Measurements from ENCODE around the gene SHC3.

The SHC3 gene

DNA sequence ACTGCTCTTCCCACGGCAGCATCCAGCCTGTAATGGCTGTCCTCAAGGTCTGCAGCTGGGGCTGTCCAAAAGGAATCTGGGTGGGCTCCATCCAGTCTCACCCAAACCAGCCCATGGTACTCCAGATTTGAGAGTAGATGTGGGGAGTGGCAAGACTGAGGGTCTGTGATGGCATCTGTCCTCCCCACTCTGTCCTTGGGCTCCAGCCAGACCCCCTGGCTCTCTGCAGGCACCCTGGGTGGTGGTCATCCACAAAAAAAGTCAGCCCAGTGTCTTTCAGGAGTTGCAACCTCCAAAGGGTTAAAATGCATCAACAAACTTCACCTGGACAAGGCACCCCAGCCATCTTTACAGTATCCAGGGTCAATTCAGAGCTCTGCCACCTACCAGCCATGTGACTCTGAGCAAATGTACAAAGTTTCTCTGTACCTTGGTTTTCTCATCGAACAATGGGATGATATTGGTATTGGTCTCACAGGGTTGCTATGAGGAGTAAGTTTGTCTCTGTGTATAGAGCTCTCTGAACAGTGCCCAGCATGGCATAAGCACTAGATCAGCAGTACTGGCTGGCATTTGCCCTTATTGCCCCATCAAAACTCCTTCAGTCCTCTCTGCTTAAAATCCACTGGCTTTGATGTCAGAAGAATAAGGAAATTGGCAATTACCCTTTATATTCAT is 194.6 kb downstream of the SHC3 start:
- ChIA-PET POLR2A (no interaction called here), CTCF (no interaction called here)
- no peak overlapping the region for H3K4me3 ChIP-seq (ENCODE audit: control insufficient read depth in 1 of 7, extremely low read depth in 1 of 7, insufficient read depth in 4 of 7, low read depth in 2 of 7, low read length in 6 of 7)
- H3K9me3 ChIP-seq (ENCODE audit: control extremely low read depth in 1 of 5, control insufficient read depth in 4 of 5, insufficient read depth in 2 of 5, low read depth in 1 of 5, low read length in 4 of 5) = peaks cover 0 to 11% (median 2%) of the 10 kb centered on the region in 5 experiments
- H3K27ac ChIP-seq (ENCODE audit: insufficient read depth in 1 of 2, low read depth in 1 of 2, low read length in 2 of 2, poor library complexity in 1 of 2, severe bottlenecking in 2 of 2) = no peak overlapping the region
- peaks cover 0 to 28% (median 5%) of the 10 kb centered on the region in 5 experiments for H3K27me3 ChIP-seq (replicated peaks in 2 of 5; ENCODE audit: control insufficient read depth in 4 of 5, insufficient read depth in 5 of 5, low read length in 4 of 5)
- no peak for DNase-seq
- WGBS (ENCODE audit: insufficient coverage) = 100% methylated on average over 1 of the region's 2 CpGs
- H3K36me3 ChIP-seq (ENCODE audit: control insufficient read depth in 4 of 4, insufficient read depth in 4 of 4, low read length in 3 of 4) = no peaks in the 10 kb centered on the region
- peaks cover 0 to 3% (median 1%) of the 10 kb centered on the region in 4 experiments for H3K4me1 ChIP-seq (ENCODE audit: control extremely low read depth in 1 of 4, control insufficient read depth in 4 of 4, insufficient read depth in 4 of 4, low read length in 3 of 4)

DNA sequence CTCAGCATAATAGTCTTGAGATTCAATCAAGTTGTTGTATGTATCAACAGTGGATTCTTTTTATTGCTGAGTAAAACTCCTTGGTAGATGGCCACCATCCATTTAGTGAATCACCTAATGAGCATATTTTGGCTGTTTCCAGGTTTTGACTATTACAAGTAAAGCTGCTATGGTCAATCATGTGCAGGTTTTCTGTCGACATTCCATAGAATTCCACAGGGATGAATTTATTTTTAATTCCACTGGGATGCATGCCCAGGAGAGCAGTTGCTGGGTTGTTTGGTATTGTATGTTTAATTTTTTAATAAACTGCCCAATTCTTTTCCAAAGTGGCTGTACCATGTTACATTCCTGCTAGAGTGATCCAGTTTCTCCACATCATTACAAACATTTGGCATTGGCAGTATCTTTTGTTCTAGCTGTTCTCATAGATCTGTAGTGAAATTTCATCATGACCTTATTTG is 197.8 kb downstream of the SHC3 start:
- Histone ChIP-seq H3K27me3 (replicated peaks in 2 of 5; ENCODE audit: control insufficient read depth in 4 of 5, insufficient read depth in 5 of 5, low read length in 4 of 5) (peaks cover 0 to 45% (median 8%) of the 10 kb centered on the region in 5 experiments), H3K9me3 (ENCODE audit: control extremely low read depth in 1 of 5, control insufficient read depth in 4 of 5, insufficient read depth in 2 of 5, low read depth in 1 of 5, low read length in 4 of 5) (peaks cover 0 to 8% (median 1%) of the 10 kb centered on the region in 5 experiments), H3K4me1 (ENCODE audit: control extremely low read depth in 1 of 4, control insufficient read depth in 4 of 4, insufficient read depth in 4 of 4, low read length in 3 of 4) (no peaks in the 10 kb centered on the region), H3K4me3 (ENCODE audit: control insufficient read depth in 1 of 7, extremely low read depth in 1 of 7, insufficient read depth in 4 of 7, low read depth in 2 of 7, low read length in 6 of 7) (no peak overlapping the region), H3K27ac (ENCODE audit: insufficient read depth in 1 of 2, low read depth in 1 of 2, low read length in 2 of 2, poor library complexity in 1 of 2, severe bottlenecking in 2 of 2) (no peak overlapping the region), H3K36me3 (ENCODE audit: control insufficient read depth in 4 of 4, insufficient read depth in 4 of 4, low read length in 3 of 4) (no peaks in the 10 kb centered on the region)
- POLR2A ChIA-PET = no interaction called here
- WGBS (ENCODE audit: insufficient coverage) = no CpG with 5 or more reads among the region's 1 CpG
- CTCF ChIA-PET = no interaction called here
- DNase-seq = no peak

DNA sequence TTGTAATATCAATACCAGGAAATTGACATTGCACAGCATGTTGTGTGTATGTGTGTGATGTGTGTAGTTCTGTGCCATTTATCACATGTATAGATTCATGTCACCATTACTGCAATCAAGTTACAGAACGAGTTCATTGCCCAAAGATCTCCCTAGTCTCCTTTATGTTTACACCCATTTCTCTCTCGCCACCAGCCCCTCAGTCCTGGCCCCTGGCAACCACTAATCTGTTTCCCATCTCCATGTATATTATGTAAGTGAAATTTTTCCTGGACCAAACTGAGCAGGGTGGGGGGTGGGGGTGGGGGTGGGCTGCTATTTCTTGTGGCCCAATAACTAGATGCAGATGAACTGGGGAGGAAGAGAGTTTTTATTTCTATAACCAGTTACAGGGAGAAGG is 198.8 kb downstream of the SHC3 start:
- no peak overlapping the region for H3K4me3 ChIP-seq (ENCODE audit: control insufficient read depth in 1 of 7, extremely low read depth in 1 of 7, insufficient read depth in 4 of 7, low read depth in 2 of 7, low read length in 6 of 7)
- CTCF ChIA-PET = no interaction called here
- peaks cover 0 to 8% (median 1%) of the 10 kb centered on the region in 5 experiments for H3K9me3 ChIP-seq (ENCODE audit: control extremely low read depth in 1 of 5, control insufficient read depth in 4 of 5, insufficient read depth in 2 of 5, low read depth in 1 of 5, low read length in 4 of 5)
- H3K36me3 ChIP-seq (ENCODE audit: control insufficient read depth in 4 of 4, insufficient read depth in 4 of 4, low read length in 3 of 4) = no peaks in the 10 kb centered on the region
- H3K27me3 ChIP-seq (replicated peaks in 2 of 5; ENCODE audit: control insufficient read depth in 4 of 5, insufficient read depth in 5 of 5, low read length in 4 of 5) = peaks cover 0 to 43% (median 8%) of the 10 kb centered on the region in 5 experiments
- H3K27ac ChIP-seq (ENCODE audit: insufficient read depth in 1 of 2, low read depth in 1 of 2, low read length in 2 of 2, poor library complexity in 1 of 2, severe bottlenecking in 2 of 2) = no peak overlapping the region
- no peak for DNase-seq
- POLR2A ChIA-PET = no interaction called here
- no CpG with 5 or more reads among the region's 2 CpGs for WGBS (ENCODE audit: insufficient coverage)
- no peaks in the 10 kb centered on the region for H3K4me1 ChIP-seq (ENCODE audit: control extremely low read depth in 1 of 4, control insufficient read depth in 4 of 4, insufficient read depth in 4 of 4, low read length in 3 of 4)

DNA sequence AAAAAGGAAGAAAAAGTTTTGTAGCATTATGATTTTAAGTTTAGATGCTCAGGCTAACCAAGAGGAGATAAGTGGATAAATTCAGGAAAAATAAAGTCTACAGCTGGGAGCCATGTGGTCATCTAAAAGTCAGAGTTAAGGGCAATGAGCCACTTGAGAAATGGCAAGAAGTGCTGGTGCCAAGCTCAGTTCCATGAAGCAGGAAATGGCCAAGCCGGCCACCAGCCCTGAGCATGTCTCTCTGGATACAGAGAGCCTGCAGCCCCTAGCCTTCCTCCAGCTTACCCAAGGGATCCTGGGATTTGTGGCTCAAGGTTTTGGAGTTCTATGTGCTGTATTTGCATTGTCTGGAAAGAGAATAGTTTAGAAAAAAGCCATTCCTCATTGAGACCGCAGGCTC is 199.6 kb downstream of the SHC3 start:
- no CpG with 5 or more reads among the region's 2 CpGs for WGBS (ENCODE audit: insufficient coverage)
- no peak for DNase-seq
- H3K4me1 ChIP-seq (ENCODE audit: control extremely low read depth in 1 of 4, control insufficient read depth in 4 of 4, insufficient read depth in 4 of 4, low read length in 3 of 4) = no peaks in the 10 kb centered on the region
- peaks cover 0 to 9% (median 1%) of the 10 kb centered on the region in 5 experiments for H3K9me3 ChIP-seq (ENCODE audit: control extremely low read depth in 1 of 5, control insufficient read depth in 4 of 5, insufficient read depth in 2 of 5, low read depth in 1 of 5, low read length in 4 of 5)
- no peaks in the 10 kb centered on the region for H3K36me3 ChIP-seq (ENCODE audit: control insufficient read depth in 4 of 4, insufficient read depth in 4 of 4, low read length in 3 of 4)
- H3K27me3 ChIP-seq (replicated peaks in 2 of 5; ENCODE audit: control insufficient read depth in 4 of 5, insufficient read depth in 5 of 5, low read length in 4 of 5) = peaks cover 0 to 39% (median 8%) of the 10 kb centered on the region in 5 experiments
- POLR2A ChIA-PET = no interaction called here
- CTCF ChIA-PET = no interaction called here
- H3K27ac ChIP-seq (ENCODE audit: insufficient read depth in 1 of 2, low read depth in 1 of 2, low read length in 2 of 2, poor library complexity in 1 of 2, severe bottlenecking in 2 of 2) = no peak overlapping the region
- H3K4me3 ChIP-seq (ENCODE audit: control insufficient read depth in 1 of 7, extremely low read depth in 1 of 7, insufficient read depth in 4 of 7, low read depth in 2 of 7, low read length in 6 of 7) = no peak overlapping the region

DNA sequence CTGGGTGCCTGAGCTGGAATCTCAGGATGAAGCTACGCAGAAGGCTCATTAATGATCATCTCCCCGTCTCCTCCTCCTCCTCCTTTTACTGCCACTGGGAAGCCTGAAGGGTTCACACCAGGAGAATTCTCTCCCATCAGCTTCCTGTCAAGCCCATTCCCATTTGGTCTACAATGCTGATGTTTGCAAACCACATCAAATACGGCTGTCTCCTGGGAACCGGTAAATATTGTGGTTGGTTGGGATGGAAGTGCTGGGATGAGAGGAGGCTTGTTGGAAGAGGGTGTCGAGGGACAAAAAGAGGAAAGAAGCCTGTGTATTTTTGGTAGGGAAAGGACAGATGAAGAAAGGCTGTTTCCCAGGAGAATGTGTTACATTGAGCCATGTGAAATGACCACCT is 200.6 kb downstream of the SHC3 start:
- Histone ChIP-seq H3K27ac (ENCODE audit: insufficient read depth in 1 of 2, low read depth in 1 of 2, low read length in 2 of 2, poor library complexity in 1 of 2, severe bottlenecking in 2 of 2) (no peak overlapping the region), H3K4me1 (ENCODE audit: control extremely low read depth in 1 of 4, control insufficient read depth in 4 of 4, insufficient read depth in 4 of 4, low read length in 3 of 4) (no peaks in the 10 kb centered on the region), H3K4me3 (ENCODE audit: control insufficient read depth in 1 of 7, extremely low read depth in 1 of 7, insufficient read depth in 4 of 7, low read depth in 2 of 7, low read length in 6 of 7) (no peak overlapping the region), H3K9me3 (ENCODE audit: control extremely low read depth in 1 of 5, control insufficient read depth in 4 of 5, insufficient read depth in 2 of 5, low read depth in 1 of 5, low read length in 4 of 5) (peaks cover 0 to 15% (median 1%) of the 10 kb centered on the region in 5 experiments), H3K36me3 (ENCODE audit: control insufficient read depth in 4 of 4, insufficient read depth in 4 of 4, low read length in 3 of 4) (no peaks in the 10 kb centered on the region), H3K27me3 (replicated peaks in 2 of 5; ENCODE audit: control insufficient read depth in 4 of 5, insufficient read depth in 5 of 5, low read length in 4 of 5) (peaks cover 0 to 40% (median 8%) of the 10 kb centered on the region in 5 experiments)
- POLR2A ChIA-PET = no interaction called here
- WGBS (ENCODE audit: insufficient coverage) = 63% methylated on average over 5 of the region's 5 CpGs
- no peak for DNase-seq
- CTCF ChIA-PET = no interaction called here

DNA sequence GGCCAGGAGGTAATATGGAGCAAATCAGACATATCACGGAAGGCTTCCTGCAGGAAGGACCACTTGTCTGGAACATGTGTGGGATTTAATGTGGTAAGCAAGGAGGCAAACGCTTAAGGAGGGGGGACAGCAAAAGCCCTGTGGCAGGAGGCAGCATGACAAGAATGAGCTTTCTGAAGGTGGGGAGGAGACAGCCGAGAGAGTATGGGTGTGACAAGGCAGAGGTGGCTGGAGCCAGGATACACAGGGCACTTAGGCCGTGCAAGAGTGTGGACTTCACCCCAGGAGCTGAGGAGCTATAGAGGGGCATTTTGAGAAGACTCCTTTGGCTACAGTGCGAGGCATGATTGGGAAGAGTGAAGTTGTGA is 201.7 kb downstream of the SHC3 start:
- Histone ChIP-seq H3K36me3 (ENCODE audit: control insufficient read depth in 4 of 4, insufficient read depth in 4 of 4, low read length in 3 of 4) (no peaks in the 10 kb centered on the region), H3K9me3 (ENCODE audit: control extremely low read depth in 1 of 5, control insufficient read depth in 4 of 5, insufficient read depth in 2 of 5, low read depth in 1 of 5, low read length in 4 of 5) (peaks cover 0 to 22% (median 0%) of the 10 kb centered on the region in 5 experiments), H3K4me1 (ENCODE audit: control extremely low read depth in 1 of 4, control insufficient read depth in 4 of 4, insufficient read depth in 4 of 4, low read length in 3 of 4) (no peaks in the 10 kb centered on the region), H3K27ac (ENCODE audit: insufficient read depth in 1 of 2, low read depth in 1 of 2, low read length in 2 of 2, poor library complexity in 1 of 2, severe bottlenecking in 2 of 2) (no peak overlapping the region), H3K27me3 (replicated peaks in 2 of 5; ENCODE audit: control insufficient read depth in 4 of 5, insufficient read depth in 5 of 5, low read length in 4 of 5) (peaks cover 0 to 46% (median 8%) of the 10 kb centered on the region in 5 experiments), H3K4me3 (ENCODE audit: control insufficient read depth in 1 of 7, extremely low read depth in 1 of 7, insufficient read depth in 4 of 7, low read depth in 2 of 7, low read length in 6 of 7) (no peak overlapping the region)
- POLR2A ChIA-PET = interaction anchor here (0.9 kb wide), 1 partner anchor 16 kb away, joined by 3 read pairs; no protein-coding TSS in a partner anchor
- WGBS (ENCODE audit: insufficient coverage) = 91% methylated on average over 4 of the region's 5 CpGs
- CTCF ChIA-PET = no interaction called here
- no peak for DNase-seq

DNA sequence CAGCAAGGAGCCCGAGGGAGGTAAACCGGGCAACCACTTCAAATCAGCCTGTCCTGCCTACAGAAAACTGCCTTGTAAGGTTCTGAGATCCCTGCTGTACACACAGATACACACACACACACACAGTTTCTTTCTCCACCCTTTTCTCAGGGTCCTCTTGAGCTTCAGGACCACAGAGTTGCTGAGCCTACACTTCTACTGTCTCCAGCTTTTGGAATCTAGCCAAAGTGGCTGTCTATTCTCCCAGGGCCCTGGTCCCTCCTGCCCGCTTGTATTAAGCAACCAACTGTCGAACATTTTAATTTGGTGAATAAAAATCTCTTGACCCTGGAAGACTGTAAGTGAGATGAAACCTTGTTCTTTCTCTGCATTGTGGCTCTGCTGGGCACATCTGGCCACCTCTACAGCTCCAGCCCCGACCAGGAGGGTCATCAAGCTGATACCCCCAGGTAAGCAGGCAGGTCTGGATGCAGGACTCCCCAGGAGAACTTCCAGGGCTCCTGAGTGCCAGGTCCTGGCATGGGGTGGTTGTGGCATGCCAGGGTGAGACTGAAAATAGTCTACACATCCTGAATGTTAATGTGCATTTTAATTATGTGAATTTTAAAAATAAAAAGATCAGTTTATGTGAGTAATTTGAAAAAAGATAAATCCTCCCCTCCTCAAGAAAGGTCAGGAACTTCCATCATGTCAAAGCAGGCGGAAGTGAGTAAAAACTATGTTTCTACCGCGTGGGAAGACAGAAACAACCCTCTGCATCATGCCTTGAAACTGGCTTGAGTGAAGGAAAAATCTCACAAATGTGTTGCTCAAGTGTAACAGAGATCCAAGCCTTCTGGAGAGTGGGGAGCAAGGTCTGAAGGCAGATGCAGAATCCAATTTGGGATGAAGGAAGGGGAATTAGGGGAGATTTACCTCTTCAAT is 202.4 kb downstream of the SHC3 start:
- Histone ChIP-seq H3K4me3 (ENCODE audit: control insufficient read depth in 1 of 7, extremely low read depth in 1 of 7, insufficient read depth in 4 of 7, low read depth in 2 of 7, low read length in 6 of 7) (no peak overlapping the region), H3K9me3 (ENCODE audit: control extremely low read depth in 1 of 5, control insufficient read depth in 4 of 5, insufficient read depth in 2 of 5, low read depth in 1 of 5, low read length in 4 of 5) (peaks cover 0 to 20% (median 0%) of the 10 kb centered on the region in 5 experiments), H3K36me3 (ENCODE audit: control insufficient read depth in 4 of 4, insufficient read depth in 4 of 4, low read length in 3 of 4) (no peaks in the 10 kb centered on the region), H3K4me1 (ENCODE audit: control extremely low read depth in 1 of 4, control insufficient read depth in 4 of 4, insufficient read depth in 4 of 4, low read length in 3 of 4) (no peaks in the 10 kb centered on the region), H3K27me3 (replicated peaks in 2 of 5; ENCODE audit: control insufficient read depth in 4 of 5, insufficient read depth in 5 of 5, low read length in 4 of 5) (peaks cover 0 to 46% (median 8%) of the 10 kb centered on the region in 5 experiments), H3K27ac (ENCODE audit: insufficient read depth in 1 of 2, low read depth in 1 of 2, low read length in 2 of 2, poor library complexity in 1 of 2, severe bottlenecking in 2 of 2) (no peak overlapping the region)
- CTCF ChIA-PET = no interaction called here
- no peak for DNase-seq
- WGBS (ENCODE audit: insufficient coverage) = 83% methylated on average over 7 of the region's 8 CpGs
- POLR2A ChIA-PET = no interaction called here

Data from common myeloid progenitor, CD34-positive (primary cell).